HCT116 (cell line): ENCODE measurements around the gene PSMB7. TPM values are rescaled to one million over a fixed set of nuclear protein-coding genes. Genes with fewer than 3 reads are reported as not detected.

Experiments used
- ATAC-seq: fragments of 200-7000 bp; cut with Tn5 transposase; 2 replicates; pipeline ENCODE4 v1.9.1; 2020; ENCODE audit warnings: mild to moderate bottlenecking, moderate library complexity
- BruUV-seq: library from RNA; stranded (reverse); fragments of 400-500 nt; replicated peaks from 2 replicates; lab custom pipeline; 2021; lab: Mats Ljungman, UMichigan
- CTCF ChIA-PET: fragments of 300-600 bp; sonication (Branson Sonifier 250); formaldehyde crosslinking; loops from one replicate; lab custom pipeline; 2021; ENCODE audit warnings: antibody characterized with exemption; lab: Charles Lee
- POLR2A ChIA-PET: fragments of 300-600, 350-600 bp; sonication (Branson Sonifier 250); formaldehyde crosslinking; loops from one replicate; lab custom pipeline; 2021; ENCODE audit warnings: antibody characterized with exemption; lab: Charles Lee
- RAD21 ChIA-PET, 2 experiments: fragments of 300-600 bp; sonication (Branson Sonifier 250); formaldehyde crosslinking; loops; one replicate each; lab custom pipeline; 2023; ENCODE audit warnings: low total read pairs in 2 of 2; ENCODE audit not compliant: uncharacterized antibody in 2 of 2, unreplicated experiment in 2 of 2, low non-redundant PET in 1 of 2; lab: Charles Lee
- DNase-seq: peaks from one replicate; pipeline ENCODE4 v3.0.0-alpha.2; 2010; ENCODE audit warnings: low read depth, low spot score
- H2AFZ ChIP-seq: fragments of 200-600 bp; shearing (Covaris generic), sonication (generic); 2 replicates; pipeline ENCODE4 v1.6.1; 2017; ENCODE audit warnings: low read depth, mixed run types, mixed read lengths, antibody characterized with exemption, low read length; ENCODE audit not compliant: poor library complexity, severe bottlenecking
- H3K27ac ChIP-seq: 2 replicates; pipeline ENCODE4 v1.5.1; 2012; ENCODE audit warnings: low read depth, low read length
- H3K27me3 ChIP-seq: fragments of 200-600 bp; sonication (generic); 2 replicates; pipeline ENCODE4 v1.6.1; 2016; ENCODE audit warnings: mixed run types, low read length, mixed read lengths; ENCODE audit not compliant: insufficient read depth
- H3K36me3 ChIP-seq, 2 experiments: fragments of 200-500 bp in 1 of 2; fragments of 200-600 bp in 1 of 2; sonication (Bioruptor generic) in 1 of 2; sonication (generic) in 1 of 2; 2 replicates each; pipeline versions ENCODE4 v1.5.1 to v1.6.1; 2014 to 2016; ENCODE audit warnings: low read length in 2 of 2, inconsistent platforms in 1 of 2, mixed read lengths in 1 of 2, mixed run types in 1 of 2; ENCODE audit not compliant: insufficient read depth in 2 of 2, control insufficient read depth in 1 of 2
- H3K4me1 ChIP-seq, 2 experiments: fragments of 200-600 bp in 1 of 2; sonication (generic) in 1 of 2; 2 replicates each; pipeline versions ENCODE4 v1.5.1 to v1.6.1; 2012 to 2017; ENCODE audit warnings: low read length in 2 of 2, inconsistent platforms in 1 of 2, mild to moderate bottlenecking in 1 of 2, mixed read lengths in 1 of 2, mixed run types in 1 of 2, moderate library complexity in 1 of 2; ENCODE audit not compliant: insufficient read depth in 2 of 2, control insufficient read depth in 1 of 2
- H3K4me2 ChIP-seq: fragments of 200-600 bp; sonication (generic); 2 replicates; pipeline ENCODE4 v1.6.1; 2017; ENCODE audit warnings: mixed run types, low read length, mixed read lengths
- H3K4me3 ChIP-seq, 2 experiments: fragments of 200-600 bp in 1 of 2; sonication (generic) in 1 of 2; replicated peaks in 1 of 2; 2 replicates each; pipeline ENCODE4 v1.5.1; 2011 to 2016; ENCODE audit warnings: low read length in 2 of 2, control low read depth in 1 of 2, low read depth in 1 of 2, mild to moderate bottlenecking in 1 of 2, mixed read lengths in 1 of 2, mixed run types in 1 of 2
- H3K79me2 ChIP-seq: fragments of 200-600 bp; sonication (generic); 2 replicates; pipeline ENCODE4 v1.6.1; 2017; ENCODE audit warnings: mild to moderate bottlenecking, mixed run types, low read length, moderate library complexity, mixed read lengths; ENCODE audit not compliant: insufficient read depth
- H3K9ac ChIP-seq: fragments of 200-600 bp; sonication (generic); 2 replicates; pipeline ENCODE4 v1.6.1; 2016; ENCODE audit warnings: low read length, mixed read lengths
- H3K9me2 ChIP-seq: fragments of 200-600 bp; sonication (generic), shearing (Covaris generic); 2 replicates; pipeline ENCODE4 v1.6.1; 2017; ENCODE audit warnings: mixed run types, mild to moderate bottlenecking, moderate library complexity; ENCODE audit not compliant: insufficient read depth
- H3K9me3 ChIP-seq, 2 experiments: fragments of 200-500 bp in 1 of 2; fragments of 200-600 bp in 1 of 2; sonication (Bioruptor generic) in 1 of 2; sonication (generic) in 1 of 2; 2 replicates each; pipeline ENCODE4 v1.6.1; 2014 to 2017; ENCODE audit warnings: low read length in 2 of 2, mixed read lengths in 2 of 2, inconsistent platforms in 1 of 2, low read depth in 1 of 2, mild to moderate bottlenecking in 1 of 2, mixed run types in 1 of 2, moderate library complexity in 1 of 2; ENCODE audit not compliant: control insufficient read depth in 1 of 2, insufficient read depth in 1 of 2
- H4K20me1 ChIP-seq: fragments of 200-600 bp; sonication (generic), shearing (Covaris generic); 2 replicates; pipeline ENCODE4 v1.6.1; 2017; ENCODE audit warnings: mixed run types, mild to moderate bottlenecking, moderate library complexity; ENCODE audit not compliant: insufficient read depth
- ELF1 ChIP-seq: IDR thresholded peaks from 2 replicates; pipeline ENCODE4 v1.6.1; 2012; ENCODE audit warnings: low read depth, borderline replicate concordance
- JUND ChIP-seq: IDR thresholded peaks from 2 replicates; pipeline ENCODE4 v1.6.1; 2012
- POLR2A ChIP-seq: IDR thresholded peaks from 2 replicates; pipeline ENCODE4 v1.7.0; 2011; ENCODE audit warnings: borderline replicate concordance; ENCODE audit not compliant: insufficient read depth, insufficient read length; ENCODE audit errors: extremely low read depth
- SRF ChIP-seq: IDR thresholded peaks from 2 replicates; pipeline ENCODE4 v1.6.1; 2012; ENCODE audit warnings: low read depth
- ZFX ChIP-seq: fragments of 450-650 bp; IDR thresholded peaks from 2 replicates; pipeline ENCODE4 v1.6.1; 2017
- intact Hi-C: fragments of 100-400 bp; cut with micrococcal nuclease; formaldehyde crosslinking; loops from 2 replicates; pipeline ENCODE4 v1.10.0; 2022
- total RNA-seq: library from RNA; stranded (reverse); gene quantifications from one replicate; pipeline ENCODE4 v1.2.1, GENCODE V29; 2021; ENCODE audit not compliant: unreplicated experiment
- TF ChIP-seq, protein P1 (sequence below): IDR thresholded peaks from 2 replicates; pipeline ENCODE4 v1.6.1; 2012
- TF ChIP-seq, protein P2 (sequence below), 3 experiments: fragments of 200-600 bp in 1 of 3; sonication (generic) in 1 of 3; IDR thresholded peaks in 2 of 3; conservative IDR thresholded peaks in 1 of 3; 2 replicates each; pipeline ENCODE4 v1.5.1; 2012 to 2017; ENCODE audit warnings: low read depth in 2 of 3, low read length in 2 of 3, antibody characterized with exemption in 1 of 3, borderline replicate concordance in 1 of 3, control low read depth in 1 of 3, mild to moderate bottlenecking in 1 of 3, mixed read lengths in 1 of 3, mixed run types in 1 of 3, moderate library complexity in 1 of 3; ENCODE audit not compliant: insufficient read depth in 1 of 3

The PSMB7 gene
- total RNA-seq, 1 experiment from 2014 or later = 222 TPM

DNA sequence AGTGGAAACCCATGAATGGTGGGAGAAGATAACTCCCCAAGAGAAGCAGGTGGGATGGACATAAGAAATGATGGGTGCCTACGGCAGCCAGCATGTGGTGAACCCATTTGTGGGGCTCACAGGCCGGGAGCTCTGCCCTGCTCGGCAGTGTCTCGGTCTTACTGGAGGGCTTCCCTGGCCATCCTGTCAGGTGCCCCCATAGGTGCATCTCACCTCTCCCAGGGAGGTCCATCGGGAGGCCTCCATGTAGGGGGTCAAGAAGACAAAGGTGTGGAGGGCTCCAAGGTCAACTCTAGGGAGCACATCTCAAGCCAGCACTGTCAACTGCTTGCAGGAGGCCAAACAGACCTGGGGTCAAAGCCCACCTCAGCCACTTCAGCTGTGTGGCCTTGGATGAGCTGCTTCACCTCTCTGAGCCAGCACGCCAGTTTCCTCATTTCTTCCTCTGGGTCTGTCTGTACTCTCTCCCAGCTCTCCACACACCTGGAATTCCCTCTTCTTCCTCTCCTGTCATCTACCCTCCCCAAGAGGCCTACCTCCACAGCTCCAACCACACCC, 24.5 kb upstream of the PSMB7 start:
- no peak overlapping the region for H3K9ac ChIP-seq
- intact Hi-C loops = no loop called here
- TF ChIP-seq POLR2A = no peak
- TF ChIP-seq, protein P1, sequence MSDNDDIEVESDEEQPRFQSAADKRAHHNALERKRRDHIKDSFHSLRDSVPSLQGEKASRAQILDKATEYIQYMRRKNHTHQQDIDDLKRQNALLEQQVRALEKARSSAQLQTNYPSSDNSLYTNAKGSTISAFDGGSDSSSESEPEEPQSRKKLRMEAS = no peak
- no peak for TF ChIP-seq JUND
- no peak for TF ChIP-seq ZFX
- TF ChIP-seq SRF = no peak
- no peak for TF ChIP-seq ELF1
- no peaks in the 10 kb centered on the region for H3K79me2 ChIP-seq
- H3K4me3 ChIP-seq = no peak overlapping the region
- H3K9me2 ChIP-seq = no peaks in the 10 kb centered on the region
- RAD21 ChIA-PET = no interaction called here
- H2AFZ ChIP-seq = no peak overlapping the region
- peaks cover 0 to 3% of the 10 kb centered on the region in 2 experiments; a peak in 1 of 4 replicates for H3K4me1 ChIP-seq
- CTCF ChIA-PET = no interaction called here
- no peaks in the 10 kb centered on the region for H3K9me3 ChIP-seq
- no peak overlapping the region for H3K4me2 ChIP-seq
- no TSS peak for BruUV-seq
- no peaks in the 10 kb centered on the region for H3K36me3 ChIP-seq
- no peak overlapping the region for H3K27ac ChIP-seq
- H3K27me3 ChIP-seq = no peaks in the 10 kb centered on the region
- H4K20me1 ChIP-seq = no peaks in the 10 kb centered on the region
- no peak for ATAC-seq
- DNase-seq = no peak
- POLR2A ChIA-PET = no interaction called here

DNA sequence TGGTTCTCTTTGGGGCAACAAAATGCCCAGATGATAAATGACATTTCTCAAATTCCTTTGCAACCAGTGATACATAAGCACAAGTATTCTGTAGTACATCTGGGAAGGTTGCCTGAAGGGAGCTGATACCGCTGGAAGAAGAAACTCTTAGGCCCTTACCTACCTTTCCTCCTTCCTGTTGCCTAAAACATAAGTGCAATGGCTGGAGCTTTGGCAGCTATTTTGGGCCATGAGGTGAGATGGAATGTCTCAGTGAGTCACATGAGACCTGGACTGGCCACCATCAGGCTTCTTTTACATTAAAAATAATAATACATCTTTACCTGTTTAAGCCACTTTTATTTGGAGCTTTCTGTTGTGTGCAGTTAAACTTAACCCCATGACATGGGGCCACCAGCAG, 23.8 kb upstream of the PSMB7 start:
- Histone ChIP-seq H3K79me2 (no peaks in the 10 kb centered on the region), H3K36me3 (no peaks in the 10 kb centered on the region), H2AFZ (no peak overlapping the region), H4K20me1 (no peaks in the 10 kb centered on the region), H3K4me1 (peaks cover 0 to 3% of the 10 kb centered on the region in 2 experiments; a peak in 1 of 4 replicates), H3K9ac (no peak overlapping the region), H3K4me2 (no peak overlapping the region), H3K9me2 (no peaks in the 10 kb centered on the region), H3K4me3 (no peak overlapping the region), H3K27me3 (no peaks in the 10 kb centered on the region), H3K27ac (no peak overlapping the region), H3K9me3 (no peaks in the 10 kb centered on the region)
- no TSS peak for BruUV-seq
- ChIA-PET CTCF (no interaction called here), RAD21 (no interaction called here), POLR2A (no interaction called here)
- intact Hi-C loops = no loop called here
- TF ChIP-seq JUND = no peak
- TF ChIP-seq, protein P2, sequence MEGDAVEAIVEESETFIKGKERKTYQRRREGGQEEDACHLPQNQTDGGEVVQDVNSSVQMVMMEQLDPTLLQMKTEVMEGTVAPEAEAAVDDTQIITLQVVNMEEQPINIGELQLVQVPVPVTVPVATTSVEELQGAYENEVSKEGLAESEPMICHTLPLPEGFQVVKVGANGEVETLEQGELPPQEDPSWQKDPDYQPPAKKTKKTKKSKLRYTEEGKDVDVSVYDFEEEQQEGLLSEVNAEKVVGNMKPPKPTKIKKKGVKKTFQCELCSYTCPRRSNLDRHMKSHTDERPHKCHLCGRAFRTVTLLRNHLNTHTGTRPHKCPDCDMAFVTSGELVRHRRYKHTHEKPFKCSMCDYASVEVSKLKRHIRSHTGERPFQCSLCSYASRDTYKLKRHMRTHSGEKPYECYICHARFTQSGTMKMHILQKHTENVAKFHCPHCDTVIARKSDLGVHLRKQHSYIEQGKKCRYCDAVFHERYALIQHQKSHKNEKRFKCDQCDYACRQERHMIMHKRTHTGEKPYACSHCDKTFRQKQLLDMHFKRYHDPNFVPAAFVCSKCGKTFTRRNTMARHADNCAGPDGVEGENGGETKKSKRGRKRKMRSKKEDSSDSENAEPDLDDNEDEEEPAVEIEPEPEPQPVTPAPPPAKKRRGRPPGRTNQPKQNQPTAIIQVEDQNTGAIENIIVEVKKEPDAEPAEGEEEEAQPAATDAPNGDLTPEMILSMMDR (IDR thresholded peaks at IDR 0.05 in 2 of 3, conservative IDR thresholded peaks at IDR 0.05 in 1 of 3; ENCODE audit: borderline replicate concordance in 1 of 3, insufficient read depth in 1 of 3, low read depth in 2 of 3, low read length in 2 of 3) = no peak
- ATAC-seq = no peak
- no peak for DNase-seq
